Sigmoid colon (tissue), 7 donors: ENCODE measurements around the gene AUTS2. TPM values are rescaled to one million over a fixed set of nuclear protein-coding genes. Genes with fewer than 3 reads are reported as not detected.

Experiments
- DNase-seq: peaks from one replicate; pipeline ENCODE4 v3.0.0-alpha.2; 2019
- H3K27ac ChIP-seq, 4 donors: fragments of 200-600 bp; sonication (generic); one replicate each; pipeline ENCODE4 v1.5.1; 2016 to 2019; ENCODE audit warnings: mild to moderate bottlenecking in 1 of 4
- H3K27me3 ChIP-seq, 3 donors: fragments of 200-600 bp; sonication (generic); one replicate each; pipeline ENCODE4 v1.5.1; 2019; ENCODE audit warnings: mild to moderate bottlenecking in 1 of 3
- H3K36me3 ChIP-seq, 4 donors: fragments of 200-600 bp; sonication (generic); one replicate each; pipeline ENCODE4 v1.5.1; 2016 to 2019
- H3K4me1 ChIP-seq, 4 donors: fragments of 200-600 bp; sonication (generic); one replicate each; pipeline ENCODE4 v1.5.1; 2017 to 2019
- H3K4me3 ChIP-seq, 4 donors: fragments of 200-600 bp; sonication (generic); one replicate each; pipeline ENCODE4 v1.5.1; 2017 to 2019; ENCODE audit warnings: mild to moderate bottlenecking in 2 of 4, moderate library complexity in 1 of 4
- H3K9me3 ChIP-seq, 4 donors: fragments of 200-600 bp in 3 of 4; sonication (generic) in 3 of 4; one replicate each; pipeline versions ENCODE4 v1.5.1 to v1.6.1; 2013 to 2019
- CTCF ChIP-seq, 4 experiments: fragments of 450-650 bp in 3 of 4; fragments of 200-600 bp in 1 of 4; IDR thresholded peaks; one replicate each; pipeline ENCODE4 v1.5.1; 2016 to 2019; ENCODE audit warnings: antibody characterized with exemption in 4 of 4, mild to moderate bottlenecking in 3 of 4, moderate library complexity in 2 of 4
- EP300 ChIP-seq, 4 donors: sonication (generic); formaldehyde crosslinking; IDR thresholded peaks; one replicate each; pipeline ENCODE4 v1.6.1; 2017; ENCODE audit warnings: antibody characterized with exemption in 4 of 4
- POLR2A ChIP-seq, 2 donors: fragments of 450-650 bp; IDR thresholded peaks; one replicate each; pipeline ENCODE4 v1.6.1; 2016; ENCODE audit warnings: antibody characterized with exemption in 2 of 2, mild to moderate bottlenecking in 2 of 2, moderate library complexity in 2 of 2
- POLR2AphosphoS5 ChIP-seq, 4 donors: sonication (generic); formaldehyde crosslinking; IDR thresholded peaks; one replicate each; pipeline ENCODE4 v1.6.1; 2017; ENCODE audit warnings: antibody characterized with exemption in 4 of 4
- WGBS, 2 donors: extraction: QIAGEN DNeasy Blood & Tissue Kit; methylation state at CpG; one replicate each; pipeline ENCODE4 v1.1.7; 2013; 5-methylcytosine and 5-hydroxymethylcytosine counted together
- intact Hi-C: fragments of 100-400 bp; cut with DNase I; formaldehyde crosslinking; loops from one replicate; pipeline ENCODE4 v1.15.1; 2023
- polyA plus RNA-seq, 3 donors: library from polyadenylated mRNA; stranded (reverse); fragments of 200-250 nt; gene quantifications; one replicate each; pipeline ENCODE4 v1.2.3, GENCODE V29; 2013
- total RNA-seq, 4 donors: library from RNA; depleted of rRNA; stranded (reverse); fragments of >200 nt; gene quantifications; one replicate each; pipeline ENCODE4 v1.1.0, GENCODE V29; 2016
- donor health status: healthy with polysubstance abuse.
- donor health status: Bipolar disorder and iron deficiency.
- donor health status: healthy.

Gene AUTS2
- total and polyA plus RNA-seq, 7 donors: 3.6 to 55.7 (median 25.5) TPM

- Histone ChIP-seq H3K27ac (no peak overlapping the region), H3K36me3 (peaks cover 0 to 47% (median 7%) of the 10 kb centered on the region in 4 donors), H3K4me3 (no peak overlapping the region), H3K27me3 (no peaks in the 10 kb centered on the region), H3K9me3 (no peaks in the 10 kb centered on the region), H3K4me1 (no peaks in the 10 kb centered on the region)
- intact Hi-C loops: no loop called here
- TF ChIP-seq CTCF (IDR thresholded peaks at IDR 0.05) (no peak), POLR2AphosphoS5 (IDR thresholded peaks at IDR 0.05) (no peak), EP300 (IDR thresholded peaks at IDR 0.05) (no peak), POLR2A (IDR thresholded peaks at IDR 0.05) (no peak)
- 77 to 86% methylated on average over 3 of the region's 3 CpGs for WGBS, 2 donors
- no peak for DNase-seq
Measured at GRCh38 chr7:70778585-70778984, 1180.3 kb downstream of the AUTS2 start.

- intact Hi-C loops: no loop called here
Measured at GRCh38 chr7:70779321-70779720, 1181.0 kb downstream of the AUTS2 start.

GRCh38 chr7:70781922-70782311 is 1183.6 kb downstream of the AUTS2 start:
- Histone ChIP-seq H3K27me3 (no peaks in the 10 kb centered on the region), H3K27ac (no peak overlapping the region), H3K4me3 (no peak overlapping the region), H3K36me3 (peaks cover 15 to 69% (median 32%) of the 10 kb centered on the region in 4 donors), H3K4me1 (no peaks in the 10 kb centered on the region), H3K9me3 (no peaks in the 10 kb centered on the region)
- no peak for DNase-seq
- WGBS, 2 donors: 94 to 95% methylated on average over 11 of the region's 11 CpGs
- no peak for TF ChIP-seq EP300 (IDR thresholded peaks at IDR 0.05)
- no peak for TF ChIP-seq CTCF (IDR thresholded peaks at IDR 0.05)
- no peak for TF ChIP-seq POLR2AphosphoS5 (IDR thresholded peaks at IDR 0.05)
- TF ChIP-seq POLR2A (IDR thresholded peaks at IDR 0.05): no peak
- intact Hi-C loops: no loop called here

More at GRCh38 chr7:70779321-70779720, 1181.0 kb downstream of the AUTS2 start:
- Histone ChIP-seq H3K27me3 (no peaks in the 10 kb centered on the region), H3K4me1 (no peaks in the 10 kb centered on the region), H3K27ac (no peak overlapping the region), H3K9me3 (no peaks in the 10 kb centered on the region), H3K36me3 (peaks cover 0 to 47% (median 10%) of the 10 kb centered on the region in 4 donors), H3K4me3 (no peak overlapping the region)
- 77 to 92% methylated on average over 7 of the region's 7 CpGs for WGBS, 2 donors
- TF ChIP-seq CTCF (IDR thresholded peaks at IDR 0.05): no peak
- TF ChIP-seq POLR2A (IDR thresholded peaks at IDR 0.05): no peak
- TF ChIP-seq POLR2AphosphoS5 (IDR thresholded peaks at IDR 0.05): no peak
- TF ChIP-seq EP300 (IDR thresholded peaks at IDR 0.05): no peak
- DNase-seq: no peak

- H3K4me1 ChIP-seq: no peaks in the 10 kb centered on the region
- no peak overlapping the region for H3K27ac ChIP-seq
- no peak for DNase-seq
- H3K9me3 ChIP-seq: no peaks in the 10 kb centered on the region
- peaks cover 19 to 69% (median 37%) of the 10 kb centered on the region in 4 donors for H3K36me3 ChIP-seq
- no peak for TF ChIP-seq POLR2A (IDR thresholded peaks at IDR 0.05)
- no peak for TF ChIP-seq POLR2AphosphoS5 (IDR thresholded peaks at IDR 0.05)
- no peak for TF ChIP-seq CTCF (IDR thresholded peaks at IDR 0.05)
- TF ChIP-seq EP300 (IDR thresholded peaks at IDR 0.05): no peak
- no peaks in the 10 kb centered on the region for H3K27me3 ChIP-seq
- no peak overlapping the region for H3K4me3 ChIP-seq
- intact Hi-C loops: no loop called here
- WGBS, 2 donors: 96 to 99% methylated on average over 1 of the region's 1 CpG
Measured at GRCh38 chr7:70782796-70783195, 1184.5 kb downstream of the AUTS2 start.

- TF ChIP-seq POLR2A (IDR thresholded peaks at IDR 0.05) (no peak), POLR2AphosphoS5 (IDR thresholded peaks at IDR 0.05) (no peak), CTCF (IDR thresholded peaks at IDR 0.05) (no peak), EP300 (IDR thresholded peaks at IDR 0.05) (no peak)
- Histone ChIP-seq H3K27ac (no peak overlapping the region), H3K4me1 (no peaks in the 10 kb centered on the region), H3K9me3 (no peaks in the 10 kb centered on the region), H3K27me3 (no peaks in the 10 kb centered on the region), H3K4me3 (no peak overlapping the region), H3K36me3 (peaks cover 25 to 83% (median 47%) of the 10 kb centered on the region in 4 donors)
- intact Hi-C loops: no loop called here
- no peak for DNase-seq
- WGBS, 2 donors: 96 to 98% methylated on average over 5 of the region's 5 CpGs
Measured at GRCh38 chr7:70785427-70785826, 1187.2 kb downstream of the AUTS2 start.
